Stimulated activated CD4-positive, alpha-beta T cell treated with anti-CD3 and anti-CD28 coated beads, Interleukin-12 subunit alpha, Interleukin-12 subunit beta, amount 100 ng/mL, for 24 hours (primary cell): ENCODE measurements around the gene DEPDC7.

Source experiments
- DNase-seq, 2 experiments: peaks; one replicate each; pipeline ENCODE4 v3.0.0-alpha.2; 2020; ENCODE audit warnings: low read depth in 2 of 2

DEPDC7 gene

DNA sequence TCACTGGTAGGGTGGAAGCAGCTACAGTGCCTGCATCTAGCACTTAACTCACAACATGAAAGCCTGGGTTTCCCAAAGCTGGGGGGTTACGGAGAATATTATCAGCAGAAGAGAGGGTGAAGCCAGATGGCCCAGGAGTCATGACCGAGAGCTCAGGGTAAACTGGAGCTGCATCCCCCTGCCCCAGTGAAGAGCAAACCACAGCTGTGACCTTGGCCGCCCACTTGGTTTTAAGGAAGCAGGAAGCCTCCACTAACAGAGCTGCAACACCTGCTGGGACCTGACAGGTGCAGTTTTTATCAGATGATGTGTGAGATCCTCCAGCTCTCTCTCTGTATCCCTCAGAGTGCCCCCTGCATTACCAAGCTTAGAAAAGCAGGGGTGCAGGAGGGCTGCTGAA is 44.6 kb downstream of the DEPDC7 start:
- DNase-seq = no peak

GRCh38 chr11:33062137-33062536 is 46.5 kb downstream of the DEPDC7 start:
- DNase-seq = no peak

GRCh38 chr11:33063326-33063881 is 47.7 kb downstream of the DEPDC7 start:
- no peak for DNase-seq

GRCh38 chr11:33064033-33064825 is 48.6 kb downstream of the DEPDC7 start:
- no peak for DNase-seq

DNA sequence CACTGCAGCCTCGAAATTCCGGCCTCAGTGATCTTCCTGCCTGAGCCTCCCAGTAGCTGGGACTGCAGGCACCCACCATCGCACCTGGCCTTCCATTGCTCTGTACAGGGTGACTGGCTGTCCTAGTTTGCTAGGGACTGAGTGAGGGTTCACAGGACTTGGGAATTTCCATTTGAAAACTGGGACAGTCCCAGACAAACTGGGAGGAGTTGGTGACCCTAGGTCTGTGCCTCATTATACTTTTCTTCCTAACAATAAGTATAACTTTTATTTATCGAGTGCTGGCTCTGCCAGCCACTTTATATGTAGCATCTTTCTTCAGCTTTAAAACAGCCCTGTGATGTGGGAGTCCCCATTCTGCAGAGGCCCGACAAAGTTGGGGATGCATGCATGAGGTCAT is 49.2 kb downstream of the DEPDC7 start:
- no peak for DNase-seq

DNA sequence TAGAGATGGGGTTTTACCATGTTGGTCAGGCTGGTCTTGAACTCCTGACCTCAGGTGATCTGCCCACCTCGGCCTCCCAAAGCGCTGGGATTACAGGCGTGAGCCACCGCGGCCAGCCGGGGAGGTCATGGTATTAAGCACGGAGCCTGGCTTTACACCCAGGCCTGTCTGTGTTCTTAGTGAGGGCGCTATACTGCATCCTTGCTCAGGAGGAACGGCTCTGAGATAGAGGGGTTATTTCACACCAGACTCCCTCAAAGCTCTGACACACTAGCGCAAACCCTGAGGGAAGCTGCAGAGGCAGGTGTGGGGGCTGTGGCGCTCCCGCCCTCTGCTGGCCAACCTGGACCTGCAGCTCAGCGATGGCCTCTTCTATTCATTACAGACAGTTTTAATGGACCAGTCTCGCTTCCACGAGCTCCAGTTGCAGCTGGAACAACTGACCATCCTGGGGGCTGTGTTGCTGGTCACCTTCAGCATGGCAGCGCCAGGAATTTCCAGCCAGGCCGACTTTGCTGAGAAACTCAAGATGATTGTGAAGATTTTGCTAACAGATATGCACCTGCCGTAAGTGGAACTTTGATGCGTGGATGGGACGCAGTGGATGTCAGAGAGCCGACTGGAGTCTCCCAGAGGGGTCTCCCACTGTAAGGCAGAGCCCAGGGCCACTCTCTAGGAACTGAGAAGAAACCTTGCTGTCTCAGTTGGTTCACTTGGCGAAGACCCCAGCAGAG is 49.9 kb downstream of the DEPDC7 start:
- peak; percentile 56 to 63 for DNase-seq

- DNase-seq = no peak
Observed at GRCh38 chr11:33067294-33067693, 51.6 kb downstream of the DEPDC7 start.

DNA sequence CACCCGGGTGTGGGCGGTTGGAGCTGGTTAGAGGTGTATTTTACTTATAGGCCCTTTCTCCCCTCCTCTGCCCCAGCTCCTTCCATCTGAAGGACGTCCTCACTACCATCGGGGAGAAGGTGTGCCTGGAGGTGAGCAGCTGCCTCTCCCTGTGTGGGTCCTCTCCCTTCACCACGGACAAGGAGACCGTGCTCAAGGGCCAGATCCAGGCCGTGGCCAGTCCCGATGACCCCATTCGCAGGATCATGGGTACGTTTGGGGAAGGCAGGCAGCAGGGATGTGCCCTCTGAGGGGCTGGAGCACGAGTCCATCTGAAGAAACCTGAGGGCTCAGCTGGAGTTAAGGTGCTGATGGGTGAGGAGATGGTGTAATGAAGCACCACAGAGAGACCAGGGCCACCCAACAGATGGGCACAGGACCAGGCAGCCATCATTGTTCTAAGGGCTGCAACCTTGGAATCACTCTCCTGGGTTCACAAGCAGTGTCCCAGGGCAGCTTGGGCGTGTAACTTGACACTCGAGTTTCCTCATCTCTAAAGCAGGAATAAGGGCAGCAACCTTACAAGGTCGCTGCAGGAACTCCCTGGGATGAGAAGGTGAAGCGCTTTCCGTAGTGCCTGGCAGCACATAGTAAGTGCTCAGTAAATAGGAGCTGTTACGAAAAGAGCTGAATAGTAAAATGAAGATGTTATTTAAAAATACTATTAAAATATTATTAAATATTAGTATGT is 53.1 kb downstream of the DEPDC7 start:
- DNase-seq = no peak

- DNase-seq = no peak
Observed at GRCh38 chr11:33072465-33072864, 56.8 kb downstream of the DEPDC7 start.
